Sigmoid colon (tissue), 4 donors: ENCODE results near the gene ZER1.

Experiments used
- POLR2AphosphoS5 ChIP-seq, 4 donors: sonication (generic); formaldehyde crosslinking; IDR thresholded peaks; one replicate each; pipeline ENCODE4 v1.6.1; 2017; ENCODE audit warnings: antibody characterized with exemption in 4 of 4
- TF ChIP-seq, protein P1 (sequence below), 4 experiments: fragments of 450-650 bp in 3 of 4; fragments of 200-600 bp in 1 of 4; IDR thresholded peaks; one replicate each; pipeline ENCODE4 v1.5.1; 2016 to 2019; ENCODE audit warnings: antibody characterized with exemption in 4 of 4, mild to moderate bottlenecking in 3 of 4, moderate library complexity in 2 of 4

GRCh38 chr9:128810873-128811272 lies 39.1 kb upstream of the ZER1 start:
- TF ChIP-seq, protein P1, sequence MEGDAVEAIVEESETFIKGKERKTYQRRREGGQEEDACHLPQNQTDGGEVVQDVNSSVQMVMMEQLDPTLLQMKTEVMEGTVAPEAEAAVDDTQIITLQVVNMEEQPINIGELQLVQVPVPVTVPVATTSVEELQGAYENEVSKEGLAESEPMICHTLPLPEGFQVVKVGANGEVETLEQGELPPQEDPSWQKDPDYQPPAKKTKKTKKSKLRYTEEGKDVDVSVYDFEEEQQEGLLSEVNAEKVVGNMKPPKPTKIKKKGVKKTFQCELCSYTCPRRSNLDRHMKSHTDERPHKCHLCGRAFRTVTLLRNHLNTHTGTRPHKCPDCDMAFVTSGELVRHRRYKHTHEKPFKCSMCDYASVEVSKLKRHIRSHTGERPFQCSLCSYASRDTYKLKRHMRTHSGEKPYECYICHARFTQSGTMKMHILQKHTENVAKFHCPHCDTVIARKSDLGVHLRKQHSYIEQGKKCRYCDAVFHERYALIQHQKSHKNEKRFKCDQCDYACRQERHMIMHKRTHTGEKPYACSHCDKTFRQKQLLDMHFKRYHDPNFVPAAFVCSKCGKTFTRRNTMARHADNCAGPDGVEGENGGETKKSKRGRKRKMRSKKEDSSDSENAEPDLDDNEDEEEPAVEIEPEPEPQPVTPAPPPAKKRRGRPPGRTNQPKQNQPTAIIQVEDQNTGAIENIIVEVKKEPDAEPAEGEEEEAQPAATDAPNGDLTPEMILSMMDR (IDR thresholded peaks at IDR 0.05) = no peak
- no peak for TF ChIP-seq POLR2AphosphoS5 (IDR thresholded peaks at IDR 0.05)
